DND-41 (cell line): ENCODE results near the gene GRIA4.

ENCODE experiments used
- EZH2 ChIP-seq: IDR thresholded peaks from 3 replicates; pipeline ENCODE4 v1.6.1; 2012; ENCODE audit warnings: borderline replicate concordance, low read depth, mild to moderate bottlenecking, moderate library complexity, low read length, inconsistent platforms; ENCODE audit not compliant: severe bottlenecking
- TF ChIP-seq, protein P1 (sequence below): IDR thresholded peaks from 2 replicates; pipeline ENCODE4 v1.5.1; 2012; ENCODE audit warnings: borderline replicate concordance, low read length, moderate library complexity, mild to moderate bottlenecking; ENCODE audit not compliant: poor library complexity, severe bottlenecking; ENCODE audit errors: extremely low read depth

DNA sequence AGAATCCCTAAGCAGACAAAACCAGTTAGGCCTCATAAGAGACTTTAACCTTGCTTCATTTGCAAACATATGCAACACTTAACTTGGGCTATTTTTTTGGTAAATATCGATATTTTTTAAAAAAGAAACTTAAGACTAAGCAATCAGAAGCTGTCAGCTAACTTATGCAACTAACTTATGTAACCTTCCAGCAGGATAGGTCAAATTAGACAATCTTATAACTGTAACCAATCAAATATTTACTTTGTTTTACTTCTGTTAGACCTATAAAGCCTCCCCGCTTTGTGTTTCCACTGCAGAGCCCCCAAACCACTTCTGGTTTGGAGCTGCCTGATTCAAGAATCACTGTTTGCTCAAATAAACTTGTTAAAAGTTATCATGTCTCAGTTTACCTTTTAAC is 404.2 kb downstream of the GRIA4 start:
- TF ChIP-seq, protein P1, sequence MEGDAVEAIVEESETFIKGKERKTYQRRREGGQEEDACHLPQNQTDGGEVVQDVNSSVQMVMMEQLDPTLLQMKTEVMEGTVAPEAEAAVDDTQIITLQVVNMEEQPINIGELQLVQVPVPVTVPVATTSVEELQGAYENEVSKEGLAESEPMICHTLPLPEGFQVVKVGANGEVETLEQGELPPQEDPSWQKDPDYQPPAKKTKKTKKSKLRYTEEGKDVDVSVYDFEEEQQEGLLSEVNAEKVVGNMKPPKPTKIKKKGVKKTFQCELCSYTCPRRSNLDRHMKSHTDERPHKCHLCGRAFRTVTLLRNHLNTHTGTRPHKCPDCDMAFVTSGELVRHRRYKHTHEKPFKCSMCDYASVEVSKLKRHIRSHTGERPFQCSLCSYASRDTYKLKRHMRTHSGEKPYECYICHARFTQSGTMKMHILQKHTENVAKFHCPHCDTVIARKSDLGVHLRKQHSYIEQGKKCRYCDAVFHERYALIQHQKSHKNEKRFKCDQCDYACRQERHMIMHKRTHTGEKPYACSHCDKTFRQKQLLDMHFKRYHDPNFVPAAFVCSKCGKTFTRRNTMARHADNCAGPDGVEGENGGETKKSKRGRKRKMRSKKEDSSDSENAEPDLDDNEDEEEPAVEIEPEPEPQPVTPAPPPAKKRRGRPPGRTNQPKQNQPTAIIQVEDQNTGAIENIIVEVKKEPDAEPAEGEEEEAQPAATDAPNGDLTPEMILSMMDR, result no peak
- no peak for TF ChIP-seq EZH2
